Mammary epithelial cell (primary cell): ENCODE results near the gene TENM3.

ENCODE experiments used
- EZH2 ChIP-seq: IDR thresholded peaks from 2 replicates; pipeline ENCODE4 v1.6.1; 2012; ENCODE audit warnings: low read length, inconsistent platforms, borderline replicate concordance
- TF ChIP-seq, protein P1 (sequence below), 2 donors: IDR thresholded peaks in 1 of 2; conservative IDR thresholded peaks in 1 of 2; 2 replicates each; pipeline ENCODE4 v1.5.1; 2011 to 2012; ENCODE audit warnings: inconsistent platforms in 2 of 2, low read length in 2 of 2, mild to moderate bottlenecking in 2 of 2, control low read depth in 1 of 2, low read depth in 1 of 2; ENCODE audit not compliant: insufficient read depth in 1 of 2; ENCODE audit errors: extremely low read depth in 1 of 2

DNA sequence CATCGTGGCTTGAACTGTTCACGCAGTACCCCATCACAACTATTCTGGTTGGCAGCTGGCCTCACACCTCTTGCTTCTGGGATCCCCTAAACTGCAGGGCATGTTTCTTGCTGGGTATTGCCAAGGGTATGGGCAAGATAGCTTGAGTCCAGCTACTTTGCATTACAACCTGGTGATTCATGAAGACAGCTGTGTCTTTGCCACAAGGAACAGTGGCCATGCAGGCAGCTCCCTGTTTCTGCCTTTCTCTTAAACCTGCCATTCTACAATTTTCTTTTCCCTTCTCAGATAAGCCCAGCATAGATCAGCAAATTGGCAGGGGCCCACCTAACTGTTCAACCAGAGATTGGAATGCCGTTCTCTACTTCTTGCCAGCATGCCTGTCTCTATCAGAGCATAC lies 42.8 kb downstream of the TENM3 start:
- TF ChIP-seq, protein P1, sequence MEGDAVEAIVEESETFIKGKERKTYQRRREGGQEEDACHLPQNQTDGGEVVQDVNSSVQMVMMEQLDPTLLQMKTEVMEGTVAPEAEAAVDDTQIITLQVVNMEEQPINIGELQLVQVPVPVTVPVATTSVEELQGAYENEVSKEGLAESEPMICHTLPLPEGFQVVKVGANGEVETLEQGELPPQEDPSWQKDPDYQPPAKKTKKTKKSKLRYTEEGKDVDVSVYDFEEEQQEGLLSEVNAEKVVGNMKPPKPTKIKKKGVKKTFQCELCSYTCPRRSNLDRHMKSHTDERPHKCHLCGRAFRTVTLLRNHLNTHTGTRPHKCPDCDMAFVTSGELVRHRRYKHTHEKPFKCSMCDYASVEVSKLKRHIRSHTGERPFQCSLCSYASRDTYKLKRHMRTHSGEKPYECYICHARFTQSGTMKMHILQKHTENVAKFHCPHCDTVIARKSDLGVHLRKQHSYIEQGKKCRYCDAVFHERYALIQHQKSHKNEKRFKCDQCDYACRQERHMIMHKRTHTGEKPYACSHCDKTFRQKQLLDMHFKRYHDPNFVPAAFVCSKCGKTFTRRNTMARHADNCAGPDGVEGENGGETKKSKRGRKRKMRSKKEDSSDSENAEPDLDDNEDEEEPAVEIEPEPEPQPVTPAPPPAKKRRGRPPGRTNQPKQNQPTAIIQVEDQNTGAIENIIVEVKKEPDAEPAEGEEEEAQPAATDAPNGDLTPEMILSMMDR (conservative IDR thresholded peaks at IDR 0.05 in 1 of 2, IDR thresholded peaks at IDR 0.05 in 1 of 2; ENCODE audit: extremely low read depth in 1 of 2, insufficient read depth in 1 of 2, low read depth in 1 of 2, low read length in 2 of 2): no peak
- no peak for TF ChIP-seq EZH2
